ENCODE measurements around the gene PRUNE2. TPM values are rescaled to one million over a fixed set of nuclear protein-coding genes. Genes with fewer than 3 reads are reported as not detected.

PRUNE2 gene, protein sequence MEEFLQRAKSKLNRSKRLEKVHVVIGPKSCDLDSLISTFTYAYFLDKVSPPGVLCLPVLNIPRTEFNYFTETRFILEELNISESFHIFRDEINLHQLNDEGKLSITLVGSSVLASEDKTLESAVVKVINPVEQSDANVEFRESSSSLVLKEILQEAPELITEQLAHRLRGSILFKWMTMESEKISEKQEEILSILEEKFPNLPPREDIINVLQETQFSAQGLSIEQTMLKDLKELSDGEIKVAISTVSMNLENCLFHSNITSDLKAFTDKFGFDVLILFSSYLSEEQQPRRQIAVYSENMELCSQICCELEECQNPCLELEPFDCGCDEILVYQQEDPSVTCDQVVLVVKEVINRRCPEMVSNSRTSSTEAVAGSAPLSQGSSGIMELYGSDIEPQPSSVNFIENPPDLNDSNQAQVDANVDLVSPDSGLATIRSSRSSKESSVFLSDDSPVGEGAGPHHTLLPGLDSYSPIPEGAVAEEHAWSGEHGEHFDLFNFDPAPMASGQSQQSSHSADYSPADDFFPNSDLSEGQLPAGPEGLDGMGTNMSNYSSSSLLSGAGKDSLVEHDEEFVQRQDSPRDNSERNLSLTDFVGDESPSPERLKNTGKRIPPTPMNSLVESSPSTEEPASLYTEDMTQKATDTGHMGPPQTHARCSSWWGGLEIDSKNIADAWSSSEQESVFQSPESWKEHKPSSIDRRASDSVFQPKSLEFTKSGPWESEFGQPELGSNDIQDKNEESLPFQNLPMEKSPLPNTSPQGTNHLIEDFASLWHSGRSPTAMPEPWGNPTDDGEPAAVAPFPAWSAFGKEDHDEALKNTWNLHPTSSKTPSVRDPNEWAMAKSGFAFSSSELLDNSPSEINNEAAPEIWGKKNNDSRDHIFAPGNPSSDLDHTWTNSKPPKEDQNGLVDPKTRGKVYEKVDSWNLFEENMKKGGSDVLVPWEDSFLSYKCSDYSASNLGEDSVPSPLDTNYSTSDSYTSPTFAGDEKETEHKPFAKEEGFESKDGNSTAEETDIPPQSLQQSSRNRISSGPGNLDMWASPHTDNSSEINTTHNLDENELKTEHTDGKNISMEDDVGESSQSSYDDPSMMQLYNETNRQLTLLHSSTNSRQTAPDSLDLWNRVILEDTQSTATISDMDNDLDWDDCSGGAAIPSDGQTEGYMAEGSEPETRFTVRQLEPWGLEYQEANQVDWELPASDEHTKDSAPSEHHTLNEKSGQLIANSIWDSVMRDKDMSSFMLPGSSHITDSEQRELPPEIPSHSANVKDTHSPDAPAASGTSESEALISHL (N-terminal part only)
- total RNA-seq (2022; extraction: Qiagen RNA extraction; ENCODE audit: low read depth): 0.06 to 0.23 TPM (median 0.13 TPM) in 4 of 5 replicates, not detected in the other

DNA sequence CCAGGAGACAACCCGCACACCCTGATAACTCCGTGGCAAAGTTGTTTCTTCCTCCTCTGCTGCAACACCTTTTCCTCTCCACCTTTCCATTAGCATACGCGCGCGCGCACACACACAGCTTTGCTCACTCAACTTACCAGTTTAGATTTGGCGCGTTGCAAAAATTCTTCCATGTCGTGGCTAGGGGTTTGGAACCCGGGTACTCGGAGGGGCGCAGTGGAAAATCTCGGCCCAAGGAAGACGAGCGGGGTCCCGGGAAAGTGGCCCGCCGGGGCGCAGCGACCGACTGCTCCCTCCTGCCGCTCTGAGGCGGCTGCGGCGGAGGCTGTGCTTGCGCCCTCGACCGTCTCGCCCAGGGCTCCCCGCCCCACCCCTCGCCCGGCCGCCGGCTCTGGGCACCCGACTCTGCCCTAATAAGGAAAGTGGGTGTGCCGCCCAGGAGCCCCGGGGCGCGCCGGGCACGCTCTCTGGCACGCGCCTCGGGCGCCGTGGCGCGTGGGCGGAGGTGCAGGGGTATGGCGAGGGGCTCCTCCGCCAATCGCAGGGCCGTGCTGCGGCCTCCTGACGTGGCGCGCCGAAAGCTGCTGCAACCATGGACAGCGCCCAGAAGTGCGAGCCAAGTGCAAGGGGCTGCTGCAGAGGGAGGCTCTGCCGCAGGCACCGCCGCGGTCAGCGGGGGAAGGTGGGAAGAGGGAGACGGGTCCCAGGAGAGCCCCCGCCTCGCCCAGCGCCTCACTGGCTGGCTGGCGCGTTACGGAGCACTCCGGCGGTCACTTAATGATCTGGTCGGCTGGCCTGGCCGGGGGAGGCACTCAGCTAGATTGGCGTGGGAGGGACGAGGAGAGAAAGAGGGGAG is at the start of gene PRUNE2:
PRUNE2 (minus strand) TSS at position 324 of the 856 bp plus-strand sequence; CDS start at position 173, 151 bp downstream.

DNA sequence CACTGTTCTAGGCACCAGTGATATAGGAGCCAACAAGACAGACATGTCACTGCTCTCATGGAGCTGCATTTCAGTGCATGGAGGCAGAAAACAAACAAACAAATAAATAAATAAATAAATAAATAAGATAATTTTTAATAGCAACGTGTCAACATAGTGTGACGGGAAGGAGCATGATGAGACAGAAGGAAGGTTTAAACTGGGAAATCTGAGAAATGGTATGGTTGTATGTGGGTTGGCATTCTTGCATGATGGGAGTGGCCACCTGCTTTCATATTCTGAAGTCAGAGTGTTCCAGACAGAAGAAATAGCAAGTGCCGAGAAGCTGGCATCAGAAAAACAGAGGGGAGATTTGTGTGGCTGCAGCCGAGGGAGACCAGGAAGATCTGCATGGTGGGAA is 141.8 kb downstream of the PRUNE2 start, which contains the start of gene PCA3:
PCA3 (plus strand) TSS at position 301 of the 400 bp plus-strand sequence.

Other genes starting within 250 kb of the PRUNE2 start
- gene PCA3, start 141.7 kb downstream of the PRUNE2 start, total RNA-seq (2022; extraction: Qiagen RNA extraction; ENCODE audit: low read depth): not detected in 5 replicates
- not detected in 5 replicates for gene FOXB2, start 113.5 kb upstream of the PRUNE2 start, total RNA-seq (2022; extraction: Qiagen RNA extraction; ENCODE audit: low read depth)